ENCODE data around the gene TAF11.
"Not testable (repeated sequence)": the region's sequence is repeated elsewhere in the genome, so short reads cannot be mapped to it uniquely, and the experiment has no call there.

Gene TAF11

GRCh38 chr6:34887753-34888513 is at the start of gene TAF11:
TSS of gene TAF11 (minus strand) at chr6:34888042. CDS start at chr6:34887957, 85 bp downstream.
- DNase-seq (ENCODE audit: low read depth) = peak; percentile 82

GRCh38 chr6:34934516-34934915 is 46.7 kb upstream of the TAF11 start:
- no peak for DNase-seq (ENCODE audit: low read depth)

GRCh38 chr6:34932202-34932601 is 44.4 kb upstream of the TAF11 start:
- DNase-seq (ENCODE audit: low read depth) = not testable (repeated sequence)

- no peak for DNase-seq (ENCODE audit: low read depth)
These were observed 42.4 kb upstream of the TAF11 start for GRCh38 chr6:34930221-34930620.

- no peak for DNase-seq (ENCODE audit: low read depth)
These were observed 41.6 kb upstream of the TAF11 start for GRCh38 chr6:34929241-34929978.

- DNase-seq (ENCODE audit: low read depth) = no peak
These were observed 40.9 kb upstream of the TAF11 start for GRCh38 chr6:34928695-34929094.

GRCh38 chr6:34928220-34928619 is 40.4 kb upstream of the TAF11 start:
- no peak for DNase-seq (ENCODE audit: low read depth)

- DNase-seq (ENCODE audit: low read depth) = no peak
These were observed 38.8 kb upstream of the TAF11 start for GRCh38 chr6:34926655-34927054.

- DNase-seq (ENCODE audit: low read depth) = no peak
These were observed 37.2 kb upstream of the TAF11 start for GRCh38 chr6:34924831-34925625.

GRCh38 chr6:34922177-34922663 is 34.4 kb upstream of the TAF11 start:
- DNase-seq (ENCODE audit: low read depth) = no peak

- no peak for DNase-seq (ENCODE audit: low read depth)
These were observed 32.3 kb upstream of the TAF11 start for GRCh38 chr6:34920097-34920496.

GRCh38 chr6:34919651-34920050 is 31.8 kb upstream of the TAF11 start:
- no peak for DNase-seq (ENCODE audit: low read depth)

- no peak for DNase-seq (ENCODE audit: low read depth)
These were observed 29.9 kb upstream of the TAF11 start for GRCh38 chr6:34917626-34918285.

GRCh38 chr6:34916348-34916967 is 28.6 kb upstream of the TAF11 start:
- DNase-seq (ENCODE audit: low read depth) = no peak

GRCh38 chr6:34914358-34914757 is 26.5 kb upstream of the TAF11 start:
- DNase-seq (ENCODE audit: low read depth) = no peak

GRCh38 chr6:34912715-34913464 is 25.0 kb upstream of the TAF11 start:
- DNase-seq (ENCODE audit: low read depth) = no peak

GRCh38 chr6:34911822-34912221 is 24.0 kb upstream of the TAF11 start:
- no peak for DNase-seq (ENCODE audit: low read depth)

- no peak for DNase-seq (ENCODE audit: low read depth)
These were observed 21.6 kb upstream of the TAF11 start for GRCh38 chr6:34909320-34909883.

GRCh38 chr6:34908194-34908593 is 20.4 kb upstream of the TAF11 start:
- no peak for DNase-seq (ENCODE audit: low read depth)

- DNase-seq (ENCODE audit: low read depth) = no peak
These were observed 19.0 kb upstream of the TAF11 start for GRCh38 chr6:34906826-34907225.

Measured in activated T-cell treated with anti-CD3 and anti-CD28 coated beads for 1 hour (primary cell).